ENCODE data around the gene SMLR1.

Gene SMLR1

GRCh38 chr6:130847001-130847910 lies 20.1 kb downstream of the SMLR1 start:
- Histone ChIP-seq H3K27me3 (ENCODE audit: insufficient read depth, poor library complexity, severe bottlenecking) (no peaks in the 10 kb centered on the region), H3K4me1 (ENCODE audit: insufficient read depth, poor library complexity, severe bottlenecking) (no peaks in the 10 kb centered on the region), H3K9me3 (ENCODE audit: severe bottlenecking) (no peaks in the 10 kb centered on the region), H3K4me3 (ENCODE audit: severe bottlenecking) (no peak overlapping the region), H3K36me3 (ENCODE audit: low read depth) (no peaks in the 10 kb centered on the region), H3K27ac (ENCODE audit: poor library complexity, severe bottlenecking) (no peak overlapping the region)
- no peak for TF ChIP-seq CTCF (IDR thresholded peaks at IDR 0.05; ENCODE audit: poor library complexity, severe bottlenecking)
- DNase-seq (ENCODE audit: low spot score) (no peak), ATAC-seq (ENCODE audit: low read depth) (no peak)

GRCh38 chr6:130848945-130849344 lies 21.7 kb downstream of the SMLR1 start:
- Histone ChIP-seq H3K4me3 (ENCODE audit: severe bottlenecking) (no peak overlapping the region), H3K9me3 (ENCODE audit: severe bottlenecking) (no peaks in the 10 kb centered on the region), H3K27me3 (ENCODE audit: insufficient read depth, poor library complexity, severe bottlenecking) (no peaks in the 10 kb centered on the region), H3K4me1 (ENCODE audit: insufficient read depth, poor library complexity, severe bottlenecking) (no peaks in the 10 kb centered on the region), H3K36me3 (ENCODE audit: low read depth) (no peaks in the 10 kb centered on the region), H3K27ac (ENCODE audit: poor library complexity, severe bottlenecking) (no peak overlapping the region)
- TF ChIP-seq CTCF (IDR thresholded peaks at IDR 0.05; ENCODE audit: poor library complexity, severe bottlenecking), result no peak
- no peak for DNase-seq (ENCODE audit: low spot score)
- peak; percentile 36; the same call in 2 of the 3 replicates for ATAC-seq (ENCODE audit: low read depth)

GRCh38 chr6:130849594-130849993 lies 22.4 kb downstream of the SMLR1 start:
- H3K36me3 ChIP-seq (ENCODE audit: low read depth), result no peaks in the 10 kb centered on the region
- no peak for TF ChIP-seq CTCF (IDR thresholded peaks at IDR 0.05; ENCODE audit: poor library complexity, severe bottlenecking)
- H3K9me3 ChIP-seq (ENCODE audit: severe bottlenecking), result no peaks in the 10 kb centered on the region
- H3K4me1 ChIP-seq (ENCODE audit: insufficient read depth, poor library complexity, severe bottlenecking), result no peaks in the 10 kb centered on the region
- H3K27ac ChIP-seq (ENCODE audit: poor library complexity, severe bottlenecking), result no peak overlapping the region
- H3K27me3 ChIP-seq (ENCODE audit: insufficient read depth, poor library complexity, severe bottlenecking), result no peaks in the 10 kb centered on the region
- DNase-seq (ENCODE audit: low spot score), result no peak
- H3K4me3 ChIP-seq (ENCODE audit: severe bottlenecking), result no peak overlapping the region
- ATAC-seq (ENCODE audit: low read depth), result no peak

- Histone ChIP-seq H3K27me3 (ENCODE audit: insufficient read depth, poor library complexity, severe bottlenecking) (no peaks in the 10 kb centered on the region), H3K27ac (ENCODE audit: poor library complexity, severe bottlenecking) (no peak overlapping the region), H3K4me1 (ENCODE audit: insufficient read depth, poor library complexity, severe bottlenecking) (no peaks in the 10 kb centered on the region), H3K9me3 (ENCODE audit: severe bottlenecking) (no peaks in the 10 kb centered on the region), H3K4me3 (ENCODE audit: severe bottlenecking) (no peak overlapping the region), H3K36me3 (ENCODE audit: low read depth) (no peaks in the 10 kb centered on the region)
- TF ChIP-seq CTCF (IDR thresholded peaks at IDR 0.05; ENCODE audit: poor library complexity, severe bottlenecking), result no peak
- DNase-seq (ENCODE audit: low spot score) (no peak), ATAC-seq (ENCODE audit: low read depth) (no peak)
Measured at GRCh38 chr6:130851026-130851425, 23.8 kb downstream of the SMLR1 start.
